GM21529 (cell line): Measurements from ENCODE around the gene SCAF8.

Experiments used
- ATAC-seq: cut with Tn5 transposase; IDR thresholded peaks from one replicate; pipeline ENCODE4 v1.9.1; 2021; ENCODE audit not compliant: unreplicated experiment

SCAF8 gene

GRCh38 chr6:154829970-154830369 is 96.8 kb downstream of the SCAF8 start:
- ATAC-seq = no peak

- ATAC-seq = no peak
Measured at GRCh38 chr6:154830771-154831170, 97.6 kb downstream of the SCAF8 start.

- ATAC-seq = no peak
Measured at GRCh38 chr6:154835307-154835706, 102.1 kb downstream of the SCAF8 start.

GRCh38 chr6:154839546-154839945 is 106.3 kb downstream of the SCAF8 start:
- ATAC-seq = no peak

- ATAC-seq = no peak
Measured at GRCh38 chr6:154840363-154840762, 107.1 kb downstream of the SCAF8 start.

- ATAC-seq = no peak
Measured at GRCh38 chr6:154841109-154841508, 107.9 kb downstream of the SCAF8 start.

GRCh38 chr6:154842833-154843232 is 109.6 kb downstream of the SCAF8 start:
- ATAC-seq = no peak

GRCh38 chr6:154847318-154847717 is 114.1 kb downstream of the SCAF8 start:
- ATAC-seq = no peak

GRCh38 chr6:154848580-154848979 is 115.4 kb downstream of the SCAF8 start:
- ATAC-seq = no peak

- no peak for ATAC-seq
Measured at GRCh38 chr6:154849475-154849874, 116.3 kb downstream of the SCAF8 start.

- no peak for ATAC-seq
Measured at GRCh38 chr6:154852687-154853086, 119.5 kb downstream of the SCAF8 start.

GRCh38 chr6:154857529-154857928 is 124.3 kb downstream of the SCAF8 start:
- no peak for ATAC-seq

GRCh38 chr6:154861825-154862224 is 128.6 kb downstream of the SCAF8 start:
- no peak for ATAC-seq

- ATAC-seq = no peak
Measured at GRCh38 chr6:154862536-154862935, 129.3 kb downstream of the SCAF8 start.

- no peak for ATAC-seq
Measured at GRCh38 chr6:154864066-154864430, 130.8 kb downstream of the SCAF8 start.

- ATAC-seq = no peak
Measured at GRCh38 chr6:154865291-154865690, 132.1 kb downstream of the SCAF8 start.

GRCh38 chr6:154868143-154868594 is 135.0 kb downstream of the SCAF8 start:
- ATAC-seq = no peak

GRCh38 chr6:154872542-154873114 is 139.4 kb downstream of the SCAF8 start:
- ATAC-seq = no peak

- no peak for ATAC-seq
Measured at GRCh38 chr6:154873546-154873945, 140.3 kb downstream of the SCAF8 start.

GRCh38 chr6:154874773-154875592 is 141.8 kb downstream of the SCAF8 start:
- ATAC-seq = no peak

GRCh38 chr6:154876486-154877280 is 143.5 kb downstream of the SCAF8 start:
- ATAC-seq = no peak
